GM12878 (cell line): ENCODE data around the gene ERCC1. TPM values are rescaled to one million over a fixed set of nuclear protein-coding genes. Genes with fewer than 3 reads are reported as not detected.

Experiments used
- ATAC-seq: fragments of 200-7000 bp; cut with Tn5 transposase; 3 replicates; pipeline ENCODE4 v1.9.1; 2020; ENCODE audit warnings: mild to moderate bottlenecking, moderate library complexity
- BruUV-seq: library from RNA; stranded (reverse); fragments of 400-500 nt; replicated peaks from 2 replicates; lab custom pipeline; 2021; lab: Mats Ljungman, UMichigan
- CTCF ChIA-PET: fragments of 300-600 bp; sonication (Branson Sonifier 250); formaldehyde crosslinking; extraction: SDS; loops from one replicate; lab custom pipeline; 2021; ENCODE audit warnings: inconsistent platforms; lab: Yijun Ruan, JAX
- POLR2A ChIA-PET: fragments of 350-600 bp; formaldehyde crosslinking; extraction: SDS; loops from one replicate; lab custom pipeline; 2021; ENCODE audit warnings: inconsistent platforms; lab: Charles Lee
- RAD21 ChIA-PET: fragments of 300-600 bp; sonication (Branson Sonifier 250); formaldehyde crosslinking; loops from one replicate; lab custom pipeline; 2023; ENCODE audit warnings: antibody characterized with exemption; ENCODE audit not compliant: unreplicated experiment; lab: Charles Lee
- SMC1A ChIA-PET: fragments of 300-600 bp; sonication (Branson Sonifier 250); formaldehyde crosslinking; loops from one replicate; lab custom pipeline; 2023; ENCODE audit not compliant: unreplicated experiment, uncharacterized antibody; lab: Charles Lee
- DNase-seq: peaks from one replicate; pipeline ENCODE4 v3.0.0-alpha.2; 2011; ENCODE audit warnings: low read depth, low spot score
- FAIRE-seq: peaks from 3 replicates; lab custom pipeline; 2011; peaks lifted over from hg19 to GRCh38; lab: Jason Lieb, UNC
- H2AFZ ChIP-seq: 2 replicates; pipeline ENCODE4 v1.6.0; 2011; ENCODE audit warnings: low read depth, low read length, control low read depth; ENCODE audit not compliant: control insufficient read depth
- H3K27ac ChIP-seq: 2 replicates; pipeline ENCODE4 v1.5.1; 2011; ENCODE audit warnings: control low read depth; ENCODE audit not compliant: control insufficient read depth, insufficient read depth
- H3K27me3 ChIP-seq, 2 experiments: replicated peaks in 1 of 2; 2 replicates each; pipeline versions ENCODE4 v1.6.0 to v1.6.1; 2011; ENCODE audit warnings: low read length in 1 of 2; ENCODE audit not compliant: control insufficient read depth in 2 of 2, insufficient read depth in 2 of 2
- H3K36me3 ChIP-seq, 2 experiments: 2 replicates each; pipeline ENCODE4 v1.5.1; 2011; ENCODE audit warnings: low read length in 1 of 2; ENCODE audit not compliant: control insufficient read depth in 2 of 2, insufficient read depth in 2 of 2
- H3K4me1 ChIP-seq: 2 replicates; pipeline ENCODE4 v1.6.1; 2011; ENCODE audit warnings: mild to moderate bottlenecking, low read length, moderate library complexity, mixed read lengths; ENCODE audit not compliant: control insufficient read depth, insufficient read depth
- H3K4me2 ChIP-seq: 2 replicates; pipeline ENCODE4 v1.6.0; 2011; ENCODE audit warnings: control low read depth; ENCODE audit not compliant: control insufficient read depth, insufficient read depth
- H3K4me3 ChIP-seq: fragments of 200-600 bp; sonication (generic); 2 replicates; pipeline ENCODE4 v1.5.1; 2016
- H3K79me2 ChIP-seq: 2 replicates; pipeline ENCODE4 v1.6.0; 2011; ENCODE audit warnings: low read length; ENCODE audit not compliant: control insufficient read depth, insufficient read depth
- H3K9ac ChIP-seq: 2 replicates; pipeline ENCODE4 v1.8.0; 2011; ENCODE audit warnings: low read length, control low read depth, mixed read lengths; ENCODE audit not compliant: control insufficient read depth, insufficient read depth
- H3K9me3 ChIP-seq: replicated peaks from 3 replicates; pipeline ENCODE4 v1.5.1; 2011; ENCODE audit warnings: mild to moderate bottlenecking, low read length; ENCODE audit not compliant: control insufficient read depth, insufficient read depth
- H4K20me1 ChIP-seq: 2 replicates; pipeline ENCODE4 v1.6.0; 2011; ENCODE audit not compliant: control insufficient read depth, insufficient read depth
- ATF7 ChIP-seq: fragments of 450-650 bp; IDR thresholded peaks from 2 replicates; pipeline ENCODE4 v1.6.1; 2016; ENCODE audit warnings: low read depth, mild to moderate bottlenecking
- CBFB ChIP-seq: IDR thresholded peaks from 2 replicates; pipeline ENCODE4 v1.6.1; 2016; ENCODE audit warnings: antibody characterized with exemption, low read depth
- EGR1 ChIP-seq, 2 experiments: IDR thresholded peaks; 1 replicate in 1 of 2; 2 replicates in 1 of 2; pipeline ENCODE4 v1.6.1; 2011 to 2012; ENCODE audit warnings: low read depth in 2 of 2, low read length in 2 of 2, borderline replicate concordance in 1 of 2, mild to moderate bottlenecking in 1 of 2, moderate library complexity in 1 of 2
- EZH2 ChIP-seq: IDR thresholded peaks from 2 replicates; pipeline ENCODE4 v1.6.1; 2012; ENCODE audit warnings: low read depth, mild to moderate bottlenecking, control low read depth, inconsistent platforms, low read length, borderline replicate concordance; ENCODE audit not compliant: control insufficient read depth
- KLF5 ChIP-seq: fragments of 450-650 bp; IDR thresholded peaks from 2 replicates; pipeline ENCODE4 v1.6.1; 2014; ENCODE audit warnings: mild to moderate bottlenecking; ENCODE audit not compliant: partially characterized antibody
- MEF2B ChIP-seq: fragments of 450-650 bp; IDR thresholded peaks from 2 replicates; pipeline ENCODE4 v1.6.1; 2018; ENCODE audit warnings: mild to moderate bottlenecking, moderate library complexity; ENCODE audit not compliant: partially characterized antibody, poor library complexity, severe bottlenecking
- NFYA ChIP-seq: IDR thresholded peaks from 2 replicates; pipeline ENCODE4 v1.6.1; 2011; ENCODE audit warnings: low read depth, mild to moderate bottlenecking, low read length, improper control_type of control experiment, borderline replicate concordance
- POLR2A ChIP-seq: IDR thresholded peaks from 2 replicates; pipeline ENCODE4 v1.6.1; 2011; ENCODE audit warnings: low read depth, mild to moderate bottlenecking, low read length
- RBBP5 ChIP-seq: fragments of 200-600 bp; sonication (generic); conservative IDR thresholded peaks from 2 replicates; pipeline ENCODE4 v1.6.1; 2016
- SP1 ChIP-seq: IDR thresholded peaks from one replicate; pipeline ENCODE4 v1.6.1; 2011; ENCODE audit warnings: low read depth, low read length
- SREBF1 ChIP-seq: IDR thresholded peaks from 2 replicates; pipeline ENCODE4 v1.6.1; 2012; ENCODE audit warnings: mild to moderate bottlenecking, low read length
- STAT1 ChIP-seq: fragments of 450-650 bp; conservative IDR thresholded peaks from 2 replicates; pipeline ENCODE4 v1.6.1; 2014; ENCODE audit warnings: antibody characterized with exemption, mild to moderate bottlenecking
- TAF1 ChIP-seq: IDR thresholded peaks from 2 replicates; pipeline ENCODE4 v1.6.1; 2011; ENCODE audit warnings: mild to moderate bottlenecking, low read depth, low read length, borderline replicate concordance
- TBL1XR1 ChIP-seq: IDR thresholded peaks from 2 replicates; pipeline ENCODE4 v1.6.1; 2012; ENCODE audit warnings: low read depth, low read length, improper control_type of control experiment
- TCF3 ChIP-seq: IDR thresholded peaks from 2 replicates; pipeline ENCODE4 v1.6.1; 2012; ENCODE audit warnings: low read depth, mild to moderate bottlenecking, low read length, borderline replicate concordance; ENCODE audit not compliant: insufficient read depth
- ZBED1 ChIP-seq: IDR thresholded peaks from 2 replicates; pipeline ENCODE4 v1.6.1; 2016; ENCODE audit warnings: borderline replicate concordance
- ZNF274 ChIP-seq: IDR thresholded peaks from one replicate; pipeline ENCODE4 v1.8.0; 2011; ENCODE audit not compliant: insufficient read length, insufficient read depth
- WGBS: methylation state at CpG from one replicate; pipeline ENCODE4 v1.1.6; 2016; ENCODE audit warnings: low lambda C conversion rate; ENCODE audit not compliant: insufficient replicate concordance, insufficient coverage; ENCODE audit errors: missing lambda C conversion rate; 5-methylcytosine and 5-hydroxymethylcytosine counted together
- in situ Hi-C: fragments of 300-500 bp; cut with MboI; formaldehyde crosslinking; loops from 9 replicates; pipeline ENCODE4 v1.14.3; 2018; ENCODE audit warnings: mixed read lengths
- intact Hi-C: fragments of 100-400 bp; cut with micrococcal nuclease; formaldehyde crosslinking; loops from one replicate; pipeline ENCODE4 v1.14.2; 2022; ENCODE audit not compliant: unreplicated experiment
- polyA plus RNA-seq, 11 experiments: library from polyadenylated mRNA; depleted of rRNA in 4 of 11; unstranded in 6 of 11; stranded (reverse) in 5 of 11; fragments of >200 nt; fragmentation: Nextera tagmentation in 4 of 11; fragmentation: Illumina TruSeq in 1 of 11; extraction: Ambion mirVana in 4 of 11; extraction: Trizol in 1 of 11; gene quantifications; 1 replicate in 1 of 11; 2 replicates in 10 of 11; pipeline versions ENCODE4 v1.2.1 to v1.2.3, GENCODE V29; 2011 to 2016; ENCODE audit warnings: inconsistent platforms in 2 of 11, missing spikeins in 2 of 11, low read depth in 1 of 11
- total RNA-seq, 4 experiments: library from RNA; depleted of rRNA in 3 of 4; stranded (reverse); fragments of >200 nt in 3 of 4; fragmentation: Illumina TruSeq in 1 of 4; extraction: Trizol in 1 of 4; gene quantifications; 2 replicates each; pipeline versions ENCODE4 v1.2.1 to v1.2.3, GENCODE V29; 2013 to 2021
- TF ChIP-seq, protein P1 (sequence below): IDR thresholded peaks from 2 replicates; pipeline ENCODE4 v1.6.1; 2012; ENCODE audit warnings: improper control_type of control experiment, low read depth, low read length; ENCODE audit not compliant: insufficient replicate concordance

The ERCC1 gene
- total and polyA plus RNA-seq, 10 of the 15 experiments (the other 5 are each of a cell fraction or from before 2014, with no cell fraction given) = 14.7 to 104 (median 61.1) TPM

- TF ChIP-seq ZNF274 (no peak), CBFB (no peak), SREBF1 (no peak), SP1 (no peak)
Measured at GRCh38 chr19:45445139-45445538, 21.4 kb upstream of the ERCC1 start (continued).

GRCh38 chr19:45444318-45445041, 20.8 kb upstream of the ERCC1 start:
- Histone ChIP-seq H3K4me3 (peak overlapping the region; percentile 77), H3K9ac (peak overlapping the region; percentile 27; the same call in 1 of the 2 replicates), H4K20me1 (no peaks in the 10 kb centered on the region), H3K9me3 (no peaks in the 10 kb centered on the region), H3K27ac (peak overlapping the region; percentile 10; the same call in 1 of the 2 replicates), H3K27me3 (no peaks in the 10 kb centered on the region), H2AFZ (peak overlapping the region; percentile 63), H3K79me2 (no peaks in the 10 kb centered on the region), H3K4me1 (peaks cover 28% of the 10 kb centered on the region), H3K4me2 (peak overlapping the region; percentile 85), H3K36me3 (no peaks in the 10 kb centered on the region)
- DNase-seq (no peak), FAIRE-seq (peak; percentile 44), ATAC-seq (peak; percentile 82)
- WGBS = under 1% methylated on average over 37 of the region's 47 CpGs
- ChIA-PET SMC1A (interaction anchor here (0.6 to 6.0 kb wide), 5 partner anchors 13 to 36 kb away, joined by 3 to 52 read pairs (median 5); partner anchors contain the start of gene FOSB), RAD21 (interaction anchor here (0.7 to 1.9 kb wide), 5 partner anchors 23 to 197 kb away, joined by 3 to 25 read pairs (median 7); partner anchors contain the start of gene FOSB), POLR2A (interaction anchor here (1.0 to 1.9 kb wide), 5 partner anchors 12 to 34 kb away, joined by 3 to 9 read pairs (median 4); partner anchors contain the start of gene FOSB), CTCF (interaction anchor here (0.8 to 6.4 kb wide), 9 partner anchors 10 to 199 kb away, joined by 3 to 176 read pairs (median 15); partner anchors contain the start of genes FOSB and PPP1R13L)
- intact Hi-C loops = loop anchor here (5.0 kb wide), 1 partner anchor 198 kb away; no protein-coding TSS in a partner anchor
- in situ Hi-C loops = loop anchor here (5.0 kb wide), 1 partner anchor 33 kb away; no protein-coding TSS in a partner anchor
- TSS peak; percentile 93 for BruUV-seq
- TF ChIP-seq POLR2A = peak; percentile 63
- TF ChIP-seq NFYA = no peak
- TF ChIP-seq STAT1 = no peak
- peak in 1 of 2 experiments; percentile 69; a peak in 1 of 3 replicates for TF ChIP-seq EGR1 (IDR thresholded peaks at IDR 0.05; ENCODE audit: borderline replicate concordance in 1 of 2, low read depth in 2 of 2, low read length in 2 of 2)
- no peak for TF ChIP-seq KLF5
- TF ChIP-seq, protein P1, sequence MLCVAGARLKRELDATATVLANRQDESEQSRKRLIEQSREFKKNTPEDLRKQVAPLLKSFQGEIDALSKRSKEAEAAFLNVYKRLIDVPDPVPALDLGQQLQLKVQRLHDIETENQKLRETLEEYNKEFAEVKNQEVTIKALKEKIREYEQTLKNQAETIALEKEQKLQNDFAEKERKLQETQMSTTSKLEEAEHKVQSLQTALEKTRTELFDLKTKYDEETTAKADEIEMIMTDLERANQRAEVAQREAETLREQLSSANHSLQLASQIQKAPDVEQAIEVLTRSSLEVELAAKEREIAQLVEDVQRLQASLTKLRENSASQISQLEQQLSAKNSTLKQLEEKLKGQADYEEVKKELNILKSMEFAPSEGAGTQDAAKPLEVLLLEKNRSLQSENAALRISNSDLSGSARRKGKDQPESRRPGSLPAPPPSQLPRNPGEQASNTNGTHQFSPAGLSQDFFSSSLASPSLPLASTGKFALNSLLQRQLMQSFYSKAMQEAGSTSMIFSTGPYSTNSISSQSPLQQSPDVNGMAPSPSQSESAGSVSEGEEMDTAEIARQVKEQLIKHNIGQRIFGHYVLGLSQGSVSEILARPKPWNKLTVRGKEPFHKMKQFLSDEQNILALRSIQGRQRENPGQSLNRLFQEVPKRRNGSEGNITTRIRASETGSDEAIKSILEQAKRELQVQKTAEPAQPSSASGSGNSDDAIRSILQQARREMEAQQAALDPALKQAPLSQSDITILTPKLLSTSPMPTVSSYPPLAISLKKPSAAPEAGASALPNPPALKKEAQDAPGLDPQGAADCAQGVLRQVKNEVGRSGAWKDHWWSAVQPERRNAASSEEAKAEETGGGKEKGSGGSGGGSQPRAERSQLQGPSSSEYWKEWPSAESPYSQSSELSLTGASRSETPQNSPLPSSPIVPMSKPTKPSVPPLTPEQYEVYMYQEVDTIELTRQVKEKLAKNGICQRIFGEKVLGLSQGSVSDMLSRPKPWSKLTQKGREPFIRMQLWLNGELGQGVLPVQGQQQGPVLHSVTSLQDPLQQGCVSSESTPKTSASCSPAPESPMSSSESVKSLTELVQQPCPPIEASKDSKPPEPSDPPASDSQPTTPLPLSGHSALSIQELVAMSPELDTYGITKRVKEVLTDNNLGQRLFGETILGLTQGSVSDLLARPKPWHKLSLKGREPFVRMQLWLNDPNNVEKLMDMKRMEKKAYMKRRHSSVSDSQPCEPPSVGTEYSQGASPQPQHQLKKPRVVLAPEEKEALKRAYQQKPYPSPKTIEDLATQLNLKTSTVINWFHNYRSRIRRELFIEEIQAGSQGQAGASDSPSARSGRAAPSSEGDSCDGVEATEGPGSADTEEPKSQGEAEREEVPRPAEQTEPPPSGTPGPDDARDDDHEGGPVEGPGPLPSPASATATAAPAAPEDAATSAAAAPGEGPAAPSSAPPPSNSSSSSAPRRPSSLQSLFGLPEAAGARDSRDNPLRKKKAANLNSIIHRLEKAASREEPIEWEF = no peak
- TF ChIP-seq RBBP5 = no peak
- TF ChIP-seq MEF2B = no peak
- no peak for TF ChIP-seq TBL1XR1
- no peak for TF ChIP-seq TCF3
- no peak for TF ChIP-seq ZBED1
- no peak for TF ChIP-seq ATF7
- TF ChIP-seq CBFB = no peak
- TF ChIP-seq TAF1 = no peak
- TF ChIP-seq EZH2 = no peak
